ENCODE measurements around the gene FAM50B. TPM values are rescaled to one million over a fixed set of nuclear protein-coding genes. Genes with fewer than 3 reads are reported as not detected.

The FAM50B gene
- total RNA-seq, 1 experiment from 2014 or later: 3.3 TPM

DNA sequence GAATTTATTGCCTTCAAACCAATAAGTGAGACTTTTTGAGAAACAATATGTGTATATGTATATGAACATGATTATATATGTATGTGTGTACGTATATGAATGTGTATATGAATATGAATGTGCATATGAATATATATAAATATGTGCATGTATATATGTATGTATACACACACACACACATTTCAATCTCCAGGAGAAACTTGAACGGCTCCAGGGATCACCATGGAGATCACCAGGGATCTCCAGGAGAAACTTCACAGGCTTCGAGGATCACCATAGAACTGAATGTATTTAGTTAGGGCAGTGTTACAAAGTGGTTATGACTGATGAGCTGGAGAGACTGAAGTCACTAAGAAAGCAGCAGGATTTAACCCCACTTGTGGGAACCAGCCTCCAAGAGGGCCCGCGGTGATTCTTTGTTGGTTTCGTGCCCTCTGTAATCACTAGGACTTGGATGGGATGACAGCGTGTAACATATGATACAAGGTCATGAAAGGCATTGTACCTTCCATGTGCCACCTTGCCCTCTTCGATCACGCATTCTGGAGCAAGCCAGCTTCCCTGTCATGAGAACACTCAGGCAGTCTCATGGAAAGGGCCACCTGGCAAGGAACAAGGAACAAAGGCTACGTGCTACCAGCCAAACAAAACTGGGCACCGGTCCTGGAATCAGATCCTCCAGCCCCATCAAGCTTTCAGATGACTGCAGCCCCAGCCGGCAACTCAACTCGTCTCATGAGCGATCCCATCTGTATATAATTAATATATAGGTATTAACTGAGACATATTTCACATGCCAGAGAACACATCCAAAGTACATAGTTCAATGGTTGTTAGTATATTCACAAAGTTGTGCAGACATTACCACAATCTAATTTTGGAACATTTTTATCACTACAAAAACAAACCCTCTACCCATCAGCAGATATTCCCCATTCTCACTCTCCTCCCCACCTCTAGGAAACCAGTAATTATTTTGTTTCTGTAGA, 8.6 kb downstream of the FAM50B start:
- Histone ChIP-seq H2BK12ac (ENCODE audit: insufficient read length, low read depth, low read length) (no peak overlapping the region), H3K18ac (ENCODE audit: insufficient read length, low read depth, low read length) (no peak overlapping the region), H3T11ph (ENCODE audit: low read length) (no peak overlapping the region), H3K27me3 (ENCODE audit: insufficient read depth, low read length) (no peaks in the 10 kb centered on the region), H3K56ac (ENCODE audit: insufficient read length, low read depth, low read length) (no peak overlapping the region), H4K20me1 (ENCODE audit: control insufficient read depth, insufficient read depth, insufficient read length) (no peaks in the 10 kb centered on the region), H3K4me1 (ENCODE audit: insufficient read depth, low read length) (0 out of 2 replicates have a peak, but pooled peaks cover 2% of the 10 kb centered on the region), H3K27ac (ENCODE audit: insufficient read length, low read depth, low read length) (no peak overlapping the region), H3K9me3 (ENCODE audit: control insufficient read depth, low read depth, low read length) (no peaks in the 10 kb centered on the region), H2BK5ac (ENCODE audit: insufficient read length, low read length) (no peak overlapping the region), H3K23me2 (ENCODE audit: insufficient read length, low read depth, low read length, poor library complexity, severe bottlenecking) (no peaks in the 10 kb centered on the region), H2BK15ac (ENCODE audit: low read depth, low read length) (no peak overlapping the region), H3K23ac (ENCODE audit: insufficient read length, low read depth, low read length) (no peak overlapping the region), H2AK5ac (ENCODE audit: insufficient read length, low read length) (no peak overlapping the region), H3K79me2 (ENCODE audit: insufficient read depth, low read length) (no peaks in the 10 kb centered on the region), H3K9ac (ENCODE audit: extremely low read depth, insufficient read length, low read length) (no peak overlapping the region), H4K91ac (ENCODE audit: insufficient read length, low read depth, low read length) (no peak overlapping the region), H3K14ac (ENCODE audit: insufficient read depth, low read length) (no peak overlapping the region; the same call in 1 of the 2 replicates), H2BK20ac (ENCODE audit: low read depth, low read length, poor library complexity, severe bottlenecking) (no peak overlapping the region), H3K4me2 (ENCODE audit: insufficient read depth, insufficient read length, low read length) (no peak overlapping the region), H3K4ac (ENCODE audit: low read depth, low read length) (no peak overlapping the region), H3K79me1 (ENCODE audit: insufficient read depth, low read depth, low read length, poor library complexity, severe bottlenecking) (no peaks in the 10 kb centered on the region), H4K5ac (ENCODE audit: insufficient read length, low read depth, low read length) (no peak overlapping the region), H4K8ac (replicated peaks; ENCODE audit: insufficient read length, low read depth, low read length) (no peak overlapping the region), H2AFZ (ENCODE audit: low read length) (no peak overlapping the region), H2BK120ac (ENCODE audit: low read depth, low read length, poor library complexity, severe bottlenecking) (no peak overlapping the region)
- DNase-seq: no peak
- Mint-ChIP-seq H3K27me3 (ENCODE audit: low read depth) (peaks cover 6% of the 10 kb centered on the region), H3K9me3 (no peaks in the 10 kb centered on the region), H3K4me3 (no peak overlapping the region), H3K27ac (no peak overlapping the region), H3K4me1 (peaks cover 10% of the 10 kb centered on the region in 2 experiments), H3K36me3 (ENCODE audit: insufficient read depth in 1 of 3, low read depth in 3 of 3) (no peaks in the 10 kb centered on the region)
- TF ChIP-seq, protein P1, sequence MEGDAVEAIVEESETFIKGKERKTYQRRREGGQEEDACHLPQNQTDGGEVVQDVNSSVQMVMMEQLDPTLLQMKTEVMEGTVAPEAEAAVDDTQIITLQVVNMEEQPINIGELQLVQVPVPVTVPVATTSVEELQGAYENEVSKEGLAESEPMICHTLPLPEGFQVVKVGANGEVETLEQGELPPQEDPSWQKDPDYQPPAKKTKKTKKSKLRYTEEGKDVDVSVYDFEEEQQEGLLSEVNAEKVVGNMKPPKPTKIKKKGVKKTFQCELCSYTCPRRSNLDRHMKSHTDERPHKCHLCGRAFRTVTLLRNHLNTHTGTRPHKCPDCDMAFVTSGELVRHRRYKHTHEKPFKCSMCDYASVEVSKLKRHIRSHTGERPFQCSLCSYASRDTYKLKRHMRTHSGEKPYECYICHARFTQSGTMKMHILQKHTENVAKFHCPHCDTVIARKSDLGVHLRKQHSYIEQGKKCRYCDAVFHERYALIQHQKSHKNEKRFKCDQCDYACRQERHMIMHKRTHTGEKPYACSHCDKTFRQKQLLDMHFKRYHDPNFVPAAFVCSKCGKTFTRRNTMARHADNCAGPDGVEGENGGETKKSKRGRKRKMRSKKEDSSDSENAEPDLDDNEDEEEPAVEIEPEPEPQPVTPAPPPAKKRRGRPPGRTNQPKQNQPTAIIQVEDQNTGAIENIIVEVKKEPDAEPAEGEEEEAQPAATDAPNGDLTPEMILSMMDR (conservative IDR thresholded peaks at IDR 0.05): no peak
- WGBS (ENCODE audit: extremely low coverage, insufficient read length, low lambda C conversion rate): no CpG with 5 or more reads among the region's 14 CpGs
